Measurements from ENCODE around the gene TP53TG5. TPM values are rescaled to one million over a fixed set of nuclear protein-coding genes. Genes with fewer than 3 reads are reported as not detected.

TP53TG5 gene
- total RNA-seq, 1 donor from 2014 or later = not detected

DNA sequence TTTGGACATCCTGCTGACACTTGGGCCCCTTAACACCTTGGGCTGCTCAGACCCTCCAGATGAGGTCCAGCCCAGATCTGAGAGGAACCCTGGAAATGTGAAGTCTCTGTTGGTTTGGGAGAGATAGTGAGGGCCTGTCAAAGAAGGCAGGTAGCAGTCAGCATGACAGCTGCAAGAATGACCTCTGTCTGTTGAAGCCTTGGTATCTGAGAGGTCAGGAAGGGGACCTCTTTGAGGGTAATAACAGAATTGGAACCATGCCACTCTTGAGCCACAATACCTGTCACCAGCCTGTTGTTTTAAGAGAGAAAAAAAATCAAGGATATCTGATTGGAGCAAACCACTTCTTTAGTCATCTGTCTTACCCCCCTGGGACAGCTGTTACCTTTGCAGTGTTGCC is 11.0 kb downstream of the TP53TG5 start:
- DNase-seq (no peak), ATAC-seq (no peak)
- no peak overlapping the region for H3K4me3 ChIP-seq
- TF ChIP-seq CTCF (IDR thresholded peaks at IDR 0.05) = no peak
- H3K27me3 ChIP-seq (ENCODE audit: low read depth) = no peaks in the 10 kb centered on the region
- peaks cover 37% of the 10 kb centered on the region for H3K36me3 ChIP-seq
- H3K4me1 ChIP-seq = peaks cover 53% of the 10 kb centered on the region
- no peak overlapping the region for H3K27ac ChIP-seq
- no peaks in the 10 kb centered on the region for H3K9me3 ChIP-seq
- intact Hi-C loops (cut with DNase I) = no loop called here

DNA sequence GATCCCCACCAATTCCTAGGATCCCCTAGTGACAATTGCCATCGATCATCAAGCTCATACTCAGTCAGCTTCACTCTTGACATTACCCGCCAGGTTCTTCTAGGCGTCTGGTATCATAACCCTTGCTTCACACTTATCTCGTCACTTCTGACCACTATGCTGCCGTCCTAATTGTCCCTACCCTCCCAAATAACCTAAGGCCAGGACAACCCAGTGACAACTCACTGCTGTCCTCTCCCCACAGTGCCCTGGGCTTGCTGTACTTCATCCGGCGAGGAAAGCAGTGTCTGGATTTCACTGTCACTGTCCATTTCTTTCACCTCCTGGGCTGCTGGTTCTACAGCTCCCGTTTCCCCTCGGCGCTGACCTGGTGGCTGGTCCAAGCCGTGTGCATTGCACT is 11.5 kb downstream of the TP53TG5 start:
- no peak for TF ChIP-seq CTCF (IDR thresholded peaks at IDR 0.05)
- H3K27me3 ChIP-seq (ENCODE audit: low read depth) = no peaks in the 10 kb centered on the region
- peaks cover 37% of the 10 kb centered on the region for H3K36me3 ChIP-seq
- no peak overlapping the region for H3K4me3 ChIP-seq
- no peaks in the 10 kb centered on the region for H3K9me3 ChIP-seq
- peaks cover 54% of the 10 kb centered on the region for H3K4me1 ChIP-seq
- ATAC-seq (no peak), DNase-seq (no peak)
- no peak overlapping the region for H3K27ac ChIP-seq
- intact Hi-C loops (cut with DNase I) = no loop called here

GRCh38 chr20:45366192-45366591 is 11.9 kb downstream of the TP53TG5 start:
- Histone ChIP-seq H3K4me1 (peaks cover 59% of the 10 kb centered on the region), H3K27me3 (ENCODE audit: low read depth) (no peaks in the 10 kb centered on the region), H3K36me3 (peaks cover 37% of the 10 kb centered on the region), H3K4me3 (no peak overlapping the region), H3K27ac (no peak overlapping the region), H3K9me3 (no peaks in the 10 kb centered on the region)
- DNase-seq (no peak), ATAC-seq (no peak)
- intact Hi-C loops (cut with DNase I) = no loop called here
- TF ChIP-seq CTCF (IDR thresholded peaks at IDR 0.05) = no peak

DNA sequence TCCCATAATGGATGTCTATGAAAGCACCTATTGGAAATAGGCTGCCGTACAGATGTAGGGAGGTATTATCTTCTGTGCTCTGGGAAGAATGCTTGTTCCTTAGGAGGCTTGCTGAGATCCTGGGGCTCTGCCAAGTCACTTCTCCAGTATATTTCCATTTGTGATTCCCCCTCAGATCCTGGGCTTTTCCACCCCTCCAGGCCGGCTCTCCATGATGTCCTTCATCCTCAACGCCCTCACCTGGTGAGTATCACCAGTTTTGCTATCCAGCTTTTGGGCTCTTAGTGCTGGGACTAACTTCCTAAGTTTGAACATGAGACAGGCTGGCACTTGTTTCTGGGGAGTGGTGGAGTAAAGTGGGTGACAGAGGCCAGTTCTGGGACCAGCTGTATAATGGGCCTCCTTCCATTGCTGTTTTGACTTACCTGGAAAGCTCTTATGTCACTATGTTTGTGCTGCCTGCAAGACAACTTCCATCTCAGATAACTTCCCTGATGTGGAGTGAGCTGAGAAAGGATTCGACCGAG is 12.6 kb downstream of the TP53TG5 start:
- Histone ChIP-seq H3K4me3 (no peak overlapping the region), H3K36me3 (peaks cover 37% of the 10 kb centered on the region), H3K27me3 (ENCODE audit: low read depth) (no peaks in the 10 kb centered on the region), H3K9me3 (no peaks in the 10 kb centered on the region), H3K27ac (no peak overlapping the region), H3K4me1 (peaks cover 65% of the 10 kb centered on the region)
- no peak for DNase-seq
- intact Hi-C loops (cut with DNase I) = no loop called here
- ATAC-seq = no peak
- no peak for TF ChIP-seq CTCF (IDR thresholded peaks at IDR 0.05)

DNA sequence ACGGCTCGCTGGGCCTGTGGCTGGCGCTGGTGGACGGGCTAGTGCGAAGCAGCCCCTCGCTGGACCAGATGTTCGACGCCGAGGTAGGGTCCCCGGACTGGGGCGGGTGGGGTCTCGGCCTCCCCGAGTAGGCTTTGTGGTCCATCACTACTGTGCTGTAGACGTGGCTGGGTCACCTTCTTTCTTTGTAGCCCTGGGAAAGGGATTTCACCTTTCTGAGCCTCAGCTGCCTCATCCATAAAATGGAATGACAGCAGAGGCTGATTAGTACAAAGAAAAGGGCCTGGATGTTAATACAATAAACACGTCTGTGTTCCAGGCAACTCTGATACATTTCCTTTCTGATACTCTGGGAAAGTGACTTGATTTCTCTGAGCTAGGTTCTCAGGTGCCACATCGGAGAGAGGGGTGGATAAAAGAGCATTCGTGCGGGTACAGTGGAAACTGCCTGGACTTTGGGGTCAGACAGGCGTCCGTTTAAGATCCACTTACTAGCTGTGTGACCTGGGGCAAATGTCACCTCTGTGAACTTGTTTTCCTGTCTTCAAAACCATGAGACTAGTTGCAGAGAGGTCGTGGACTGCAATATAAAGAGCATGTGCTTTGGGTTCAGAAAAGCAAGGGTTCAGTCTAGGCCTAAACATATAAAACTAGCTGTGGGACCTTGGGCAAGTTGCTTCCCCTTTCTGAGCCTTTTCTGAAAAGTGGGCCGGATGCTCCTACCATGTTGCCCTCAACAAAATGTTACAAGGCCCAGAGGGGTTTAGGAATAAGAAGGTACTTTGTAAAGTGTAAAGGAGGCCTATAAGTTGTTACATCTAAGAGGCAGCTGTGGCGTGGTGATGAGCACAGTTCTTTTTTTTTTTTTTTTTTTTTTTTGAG is 14.3 kb downstream of the TP53TG5 start:
- peaks cover 74% of the 10 kb centered on the region for H3K4me1 ChIP-seq
- no peak for TF ChIP-seq CTCF (IDR thresholded peaks at IDR 0.05)
- H3K9me3 ChIP-seq = no peaks in the 10 kb centered on the region
- peak overlapping the region; percentile 92 for H3K27ac ChIP-seq
- ATAC-seq (no peak), DNase-seq (no peak)
- peak overlapping the region; percentile 87 for H3K4me3 ChIP-seq
- H3K36me3 ChIP-seq = peaks cover 37% of the 10 kb centered on the region
- intact Hi-C loops (cut with DNase I) = no loop called here
- H3K27me3 ChIP-seq (ENCODE audit: low read depth) = no peaks in the 10 kb centered on the region
